BJ (cell line): ENCODE measurements around the gene PHACTR2. TPM values are rescaled to one million over a fixed set of nuclear protein-coding genes. Genes with fewer than 3 reads are reported as not detected.
"Not testable (repeated sequence)": the region's sequence is repeated elsewhere in the genome, so short reads cannot be mapped to it uniquely, and the experiment has no call there.

Source experiments
- CTCF ChIA-PET: fragments of 350-600 bp; formaldehyde crosslinking; extraction: SDS; loops from one replicate; lab custom pipeline; 2021; ENCODE audit warnings: antibody characterized with exemption, inconsistent platforms; lab: Yijun Ruan, JAX
- POLR2A ChIA-PET: fragments of 300-600 bp; sonication (Branson Sonifier 250); formaldehyde crosslinking; extraction: SDS; loops from one replicate; lab custom pipeline; 2021; ENCODE audit warnings: antibody characterized with exemption; lab: Charles Lee
- DNase-seq: peaks from one replicate; pipeline ENCODE4 v3.0.0-alpha.2; 2011; ENCODE audit warnings: low read depth
- H3K27me3 ChIP-seq: 2 replicates; pipeline ENCODE4 v1.6.0; 2011; ENCODE audit warnings: low read length; ENCODE audit not compliant: control insufficient read depth, insufficient read depth
- H3K36me3 ChIP-seq: 2 replicates; pipeline ENCODE4 v1.5.1; 2011; ENCODE audit warnings: low read length; ENCODE audit not compliant: control insufficient read depth, insufficient read depth
- H3K4me3 ChIP-seq: 2 replicates; pipeline ENCODE4 v1.5.1; 2011; ENCODE audit warnings: low read depth, mild to moderate bottlenecking, control low read depth, low read length
- polyA plus RNA-seq: library from polyadenylated mRNA; depleted of rRNA; stranded (reverse); fragments of >200 nt; gene quantifications from 2 replicates; pipeline ENCODE4 v1.2.3, GENCODE V29; 2011
- TF ChIP-seq, protein P1 (sequence below): IDR thresholded peaks from 2 replicates; pipeline ENCODE4 v1.5.1; 2011; ENCODE audit warnings: low read depth, mild to moderate bottlenecking, control low read depth, inconsistent platforms, low read length, moderate library complexity; ENCODE audit not compliant: insufficient read depth

The PHACTR2 gene
- polyA plus RNA-seq, 1 experiment, result 26.0 TPM

DNA sequence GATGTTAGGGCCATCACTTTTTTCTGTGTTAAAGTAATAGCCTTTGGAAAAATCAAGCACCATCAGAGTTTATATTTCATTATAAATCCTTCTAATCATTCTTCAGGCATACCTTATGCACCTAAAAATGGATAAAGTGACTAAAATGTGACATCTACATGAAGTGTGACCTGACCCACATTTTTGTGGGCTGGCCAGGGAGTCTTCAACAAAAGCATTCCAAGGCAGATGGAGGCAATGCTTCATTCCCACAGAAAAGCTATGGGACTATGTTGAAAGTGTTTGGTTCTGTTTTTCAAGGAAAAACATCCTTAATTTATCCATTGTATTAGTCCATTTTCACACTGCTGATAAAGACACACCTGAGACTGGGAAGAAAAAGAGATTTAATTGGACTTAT lies 106.6 kb downstream of the PHACTR2 start:
- DNase-seq, result no peak
- POLR2A ChIA-PET, result no interaction called here
- TF ChIP-seq, protein P1, sequence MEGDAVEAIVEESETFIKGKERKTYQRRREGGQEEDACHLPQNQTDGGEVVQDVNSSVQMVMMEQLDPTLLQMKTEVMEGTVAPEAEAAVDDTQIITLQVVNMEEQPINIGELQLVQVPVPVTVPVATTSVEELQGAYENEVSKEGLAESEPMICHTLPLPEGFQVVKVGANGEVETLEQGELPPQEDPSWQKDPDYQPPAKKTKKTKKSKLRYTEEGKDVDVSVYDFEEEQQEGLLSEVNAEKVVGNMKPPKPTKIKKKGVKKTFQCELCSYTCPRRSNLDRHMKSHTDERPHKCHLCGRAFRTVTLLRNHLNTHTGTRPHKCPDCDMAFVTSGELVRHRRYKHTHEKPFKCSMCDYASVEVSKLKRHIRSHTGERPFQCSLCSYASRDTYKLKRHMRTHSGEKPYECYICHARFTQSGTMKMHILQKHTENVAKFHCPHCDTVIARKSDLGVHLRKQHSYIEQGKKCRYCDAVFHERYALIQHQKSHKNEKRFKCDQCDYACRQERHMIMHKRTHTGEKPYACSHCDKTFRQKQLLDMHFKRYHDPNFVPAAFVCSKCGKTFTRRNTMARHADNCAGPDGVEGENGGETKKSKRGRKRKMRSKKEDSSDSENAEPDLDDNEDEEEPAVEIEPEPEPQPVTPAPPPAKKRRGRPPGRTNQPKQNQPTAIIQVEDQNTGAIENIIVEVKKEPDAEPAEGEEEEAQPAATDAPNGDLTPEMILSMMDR, result no peak
- CTCF ChIA-PET, result no interaction called here
- no peaks in the 10 kb centered on the region; the same call in 1 of the 2 replicates for H3K36me3 ChIP-seq
- H3K4me3 ChIP-seq, result no peak overlapping the region
- H3K27me3 ChIP-seq, result no peaks in the 10 kb centered on the region

- CTCF ChIA-PET, H3K4me3 ChIP-seq, H3K27me3 ChIP-seq, H3K36me3 ChIP-seq, DNase-seq, POLR2A ChIA-PET: not testable (repeated sequence)
Measured at GRCh38 chr6:143786371-143786770, 108.6 kb downstream of the PHACTR2 start.

- TF ChIP-seq, protein P1, result no peak
- no peak for DNase-seq
- POLR2A ChIA-PET, result no interaction called here
- Histone ChIP-seq H3K36me3 (peaks cover 1% of the 10 kb centered on the region), H3K27me3 (no peaks in the 10 kb centered on the region), H3K4me3 (no peak overlapping the region)
- CTCF ChIA-PET, result interaction anchor here (1.0 kb wide), 1 partner anchor 15 kb away, joined by 3 read pairs; no protein-coding TSS in a partner anchor
Measured at GRCh38 chr6:143792402-143793279, 114.9 kb downstream of the PHACTR2 start.

GRCh38 chr6:143793280-143793619 lies 115.5 kb downstream of the PHACTR2 start:
- TF ChIP-seq, protein P1, result no peak
- ChIA-PET CTCF (interaction anchor here (0.7 kb wide), 1 partner anchor 43 kb away, joined by 4 read pairs; no protein-coding TSS in a partner anchor), POLR2A (no interaction called here)
- Histone ChIP-seq H3K4me3 (no peak overlapping the region), H3K27me3 (no peaks in the 10 kb centered on the region), H3K36me3 (peaks cover 1% of the 10 kb centered on the region)
- no peak for DNase-seq

- CTCF ChIA-PET, H3K36me3 ChIP-seq, POLR2A ChIA-PET, DNase-seq, H3K27me3 ChIP-seq, H3K4me3 ChIP-seq: not testable (repeated sequence)
Measured at GRCh38 chr6:143796551-143796950, 118.8 kb downstream of the PHACTR2 start.

- H3K27me3 ChIP-seq, CTCF ChIA-PET, POLR2A ChIA-PET, H3K4me3 ChIP-seq, DNase-seq, H3K36me3 ChIP-seq: not testable (repeated sequence)
Measured at GRCh38 chr6:143798487-143798886, 120.7 kb downstream of the PHACTR2 start.
